ENCODE results near the gene CCNB2. TPM values are rescaled to one million over a fixed set of nuclear protein-coding genes. Genes with fewer than 3 reads are reported as not detected.
A peak's percentile ranks its signal among the peaks of the same experiment; 100 is the strongest.

Gene CCNB2
- total RNA-seq, 2 donors from 2014 or later: 2.1 TPM; not detected in 1

- Histone ChIP-seq H3K4me1 (peaks cover 0 to 6% of the 10 kb centered on the region in 2 donors), H3K27ac (no peak overlapping the region), H3K36me3 (no peaks in the 10 kb centered on the region), H3K4me3 (peak overlapping the region in 1 of 2 donors; percentile 63), H3K27me3 (no peaks in the 10 kb centered on the region), H3K9me3 (no peaks in the 10 kb centered on the region)
- no peak for TF ChIP-seq CTCF (IDR thresholded peaks at IDR 0.05)
- no peak for DNase-seq (ENCODE audit: low spot score)
Measured at GRCh38 chr15:59105854-59106253, 908 bp downstream of the CCNB2 start.

- H3K4me3 ChIP-seq: no peak overlapping the region
- no peaks in the 10 kb centered on the region for H3K36me3 ChIP-seq
- no peaks in the 10 kb centered on the region for H3K4me1 ChIP-seq
- H3K9me3 ChIP-seq: no peaks in the 10 kb centered on the region
- no peak overlapping the region for H3K27ac ChIP-seq
- H3K27me3 ChIP-seq: no peaks in the 10 kb centered on the region
- no peak for TF ChIP-seq CTCF (IDR thresholded peaks at IDR 0.05)
- DNase-seq (ENCODE audit: low spot score): no peak
Measured at GRCh38 chr15:59111251-59111650, 6.3 kb downstream of the CCNB2 start.

GRCh38 chr15:59115047-59115446 lies 10.1 kb downstream of the CCNB2 start:
- Histone ChIP-seq H3K36me3 (no peaks in the 10 kb centered on the region), H3K27me3 (no peaks in the 10 kb centered on the region), H3K4me3 (no peak overlapping the region), H3K4me1 (no peaks in the 10 kb centered on the region), H3K9me3 (no peaks in the 10 kb centered on the region), H3K27ac (no peak overlapping the region)
- no peak for TF ChIP-seq CTCF (IDR thresholded peaks at IDR 0.05)
- DNase-seq (ENCODE audit: low spot score): no peak

- H3K27ac ChIP-seq: no peak overlapping the region
- no peaks in the 10 kb centered on the region for H3K4me1 ChIP-seq
- no peaks in the 10 kb centered on the region for H3K9me3 ChIP-seq
- TF ChIP-seq CTCF (IDR thresholded peaks at IDR 0.05): no peak
- no peak for DNase-seq (ENCODE audit: low spot score)
- H3K4me3 ChIP-seq: no peak overlapping the region
- H3K36me3 ChIP-seq: no peaks in the 10 kb centered on the region
- no peaks in the 10 kb centered on the region for H3K27me3 ChIP-seq
Measured at GRCh38 chr15:59116141-59116540, 11.2 kb downstream of the CCNB2 start.

GRCh38 chr15:59116771-59117170 lies 11.8 kb downstream of the CCNB2 start:
- Histone ChIP-seq H3K36me3 (no peaks in the 10 kb centered on the region), H3K4me3 (no peak overlapping the region), H3K27ac (no peak overlapping the region), H3K9me3 (no peaks in the 10 kb centered on the region), H3K4me1 (no peaks in the 10 kb centered on the region), H3K27me3 (no peaks in the 10 kb centered on the region)
- DNase-seq (ENCODE audit: low spot score): no peak
- no peak for TF ChIP-seq CTCF (IDR thresholded peaks at IDR 0.05)

GRCh38 chr15:59119625-59120024 lies 14.7 kb downstream of the CCNB2 start:
- Histone ChIP-seq H3K9me3 (no peaks in the 10 kb centered on the region), H3K36me3 (no peaks in the 10 kb centered on the region), H3K27me3 (no peaks in the 10 kb centered on the region), H3K27ac (no peak overlapping the region), H3K4me1 (no peaks in the 10 kb centered on the region), H3K4me3 (no peak overlapping the region)
- DNase-seq (ENCODE audit: low spot score): no peak
- TF ChIP-seq CTCF (IDR thresholded peaks at IDR 0.05): no peak
